ENCODE data around the gene JARID2. TPM values are rescaled to one million over a fixed set of nuclear protein-coding genes. Genes with fewer than 3 reads are reported as not detected.
A peak's percentile ranks its signal among the peaks of the same experiment; 100 is the strongest.

Gene JARID2
- total and polyA plus RNA-seq, 2 of the 8 experiments (the other 6 are each of a cell fraction or from before 2014, with no cell fraction given) = 60.1 to 239 TPM

- Histone ChIP-seq H2AFZ (ENCODE audit: low read length) (no peak overlapping the region), H3K4me3 (ENCODE audit: extremely low read depth in 1 of 4, insufficient read depth in 2 of 4, low read depth in 3 of 4, low read length in 4 of 4) (no peak overlapping the region), H4K8ac (ENCODE audit: extremely low read depth, insufficient read depth, low read length) (no peak overlapping the region), H3K56ac (replicated peaks; ENCODE audit: insufficient read length, low read depth, low read length) (no peak overlapping the region), H3K23me2 (ENCODE audit: low read depth, low read length) (no peaks in the 10 kb centered on the region), H3K79me1 (ENCODE audit: low read depth, low read length) (no peaks in the 10 kb centered on the region; the same call in 1 of the 2 replicates), H3K23ac (ENCODE audit: insufficient read length) (no peak overlapping the region), H4K20me1 (replicated peaks in 1 of 2; ENCODE audit: control insufficient read depth in 1 of 2, insufficient read depth in 2 of 2, low read length in 2 of 2) (peaks cover 41 to 64% of the 10 kb centered on the region in 2 experiments), H4K91ac (replicated peaks; ENCODE audit: insufficient read length, low read length) (no peak overlapping the region), H2BK5ac (ENCODE audit: low read depth, low read length) (no peak overlapping the region), H3K9me3 (ENCODE audit: insufficient read depth in 2 of 2, low read depth in 1 of 2, low read length in 1 of 2) (no peaks in the 10 kb centered on the region), H3K4ac (replicated peaks; ENCODE audit: insufficient read length, low read depth, low read length) (no peak overlapping the region), H3K4me1 (replicated peaks in 1 of 4; ENCODE audit: control insufficient read depth in 3 of 4, insufficient read depth in 4 of 4, low read length in 3 of 4) (peaks cover 2 to 19% (median 18%) of the 10 kb centered on the region in 4 experiments; a peak in 6 of 7 replicates), H3K27ac (ENCODE audit: low read depth, low read length) (no peak overlapping the region), H3K18ac (ENCODE audit: extremely low read depth, low read length) (no peak overlapping the region), H3K14ac (ENCODE audit: insufficient read length) (no peak overlapping the region), H2BK120ac (replicated peaks; ENCODE audit: low read depth, low read length) (no peak overlapping the region), H3K36me3 (ENCODE audit: control insufficient read depth in 2 of 4, insufficient read depth in 4 of 4, low read length in 3 of 4) (peaks cover 3 to 35% (median 28%) of the 10 kb centered on the region in 4 experiments; a peak in 7 of 8 replicates), H2BK20ac (ENCODE audit: low read length) (no peak overlapping the region), H3K79me2 (ENCODE audit: control insufficient read depth in 1 of 2, insufficient read depth in 2 of 2, low read length in 2 of 2) (peaks cover 0 to 94% of the 10 kb centered on the region in 2 experiments; a peak in 3 of 4 replicates), H3K4me2 (ENCODE audit: insufficient read depth in 1 of 2, low read depth in 2 of 2, low read length in 2 of 2) (no peak overlapping the region), H3K27me3 (replicated peaks in 1 of 4; ENCODE audit: control insufficient read depth in 3 of 4, extremely low read depth in 1 of 4, insufficient read depth in 3 of 4, low read length in 3 of 4) (no peaks in the 10 kb centered on the region), H3K9ac (replicated peaks in 1 of 4; ENCODE audit: extremely low read depth in 1 of 4, low read depth in 3 of 4, low read length in 3 of 4) (no peak overlapping the region), H2BK15ac (ENCODE audit: low read length) (no peak overlapping the region), H2AK5ac (ENCODE audit: low read depth, low read length) (no peak overlapping the region), H2BK12ac (ENCODE audit: low read depth, low read length) (no peak overlapping the region), H4K5ac (ENCODE audit: insufficient read length, low read depth, low read length) (no peak overlapping the region)
- DNase-seq (ENCODE audit: low read depth in 1 of 2, low spot score in 2 of 2) = no peak
- CTCF ChIA-PET (ENCODE audit: partially characterized antibody) = interaction anchor here (0.6 kb wide), 2 partner anchors 16 to 1203 kb away, joined by 3 read pairs; no protein-coding TSS in a partner anchor
- 83% methylated on average over 2 of the region's 2 CpGs; no CpG with 5 or more reads in 1 of the 2 experiments for WGBS, 2 experiments (ENCODE audit: extremely low coverage in 1 of 2, insufficient coverage in 1 of 2, insufficient read length in 1 of 2, insufficient replicate concordance in 2 of 2, low coverage in 1 of 2, low lambda C conversion rate in 2 of 2, missing lambda C conversion rate in 1 of 2)
- no peak for FAIRE-seq
- POLR2A ChIA-PET (ENCODE audit: partially characterized antibody) = no interaction called here
- TF ChIP-seq POLR2A (IDR thresholded peaks at IDR 0.05; ENCODE audit: control extremely low read depth in 1 of 2, low read depth in 2 of 2, low read length in 2 of 2) (peak in 1 of 2 experiments; percentile 39; a peak in 1 of 3 replicates), RBBP5 (IDR thresholded peaks at IDR 0.05; ENCODE audit: borderline replicate concordance, low read depth, low read length) (no peak)
These were observed 240.1 kb downstream of the JARID2 start for GRCh38 chr6:15485936-15486335.
